MM.1S (cell line): ENCODE data around the gene HAUS7.

Experiments used
- EZH2 ChIP-seq: fragments of 300-600 bp; sonication (generic); optimal IDR thresholded peaks from 2 replicates; pipeline ENCODE3; 2017; ENCODE audit warnings: low read depth, mild to moderate bottlenecking, antibody characterized with exemption, low read length, mixed read lengths
- TF ChIP-seq, protein P1 (sequence below): fragments of 300-600 bp; sonication (generic); IDR thresholded peaks from 2 replicates; pipeline ENCODE4 v1.5.1; 2016; ENCODE audit warnings: antibody characterized with exemption, low read length, mixed read lengths

DNA sequence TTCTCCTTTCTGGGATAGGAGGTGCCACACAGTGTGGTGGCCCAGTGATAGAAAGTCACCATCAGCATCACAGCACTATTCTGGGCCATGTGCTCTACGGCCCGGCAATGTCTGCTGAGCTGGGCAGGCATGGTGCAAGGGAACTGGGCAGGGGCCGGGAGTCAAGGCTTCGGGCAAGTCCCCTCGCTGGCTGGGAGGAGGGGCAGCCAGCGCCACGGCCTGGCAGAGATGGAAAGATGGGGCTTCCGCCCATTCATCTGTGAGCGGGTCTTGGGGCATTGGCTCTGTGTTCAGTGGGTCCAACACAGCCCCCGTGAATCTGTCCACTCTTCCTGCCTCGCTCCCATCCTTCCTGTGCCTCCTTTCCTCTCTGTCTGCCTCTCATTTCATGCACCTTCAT, 40.0 kb upstream of the HAUS7 start:
- TF ChIP-seq, protein P1, sequence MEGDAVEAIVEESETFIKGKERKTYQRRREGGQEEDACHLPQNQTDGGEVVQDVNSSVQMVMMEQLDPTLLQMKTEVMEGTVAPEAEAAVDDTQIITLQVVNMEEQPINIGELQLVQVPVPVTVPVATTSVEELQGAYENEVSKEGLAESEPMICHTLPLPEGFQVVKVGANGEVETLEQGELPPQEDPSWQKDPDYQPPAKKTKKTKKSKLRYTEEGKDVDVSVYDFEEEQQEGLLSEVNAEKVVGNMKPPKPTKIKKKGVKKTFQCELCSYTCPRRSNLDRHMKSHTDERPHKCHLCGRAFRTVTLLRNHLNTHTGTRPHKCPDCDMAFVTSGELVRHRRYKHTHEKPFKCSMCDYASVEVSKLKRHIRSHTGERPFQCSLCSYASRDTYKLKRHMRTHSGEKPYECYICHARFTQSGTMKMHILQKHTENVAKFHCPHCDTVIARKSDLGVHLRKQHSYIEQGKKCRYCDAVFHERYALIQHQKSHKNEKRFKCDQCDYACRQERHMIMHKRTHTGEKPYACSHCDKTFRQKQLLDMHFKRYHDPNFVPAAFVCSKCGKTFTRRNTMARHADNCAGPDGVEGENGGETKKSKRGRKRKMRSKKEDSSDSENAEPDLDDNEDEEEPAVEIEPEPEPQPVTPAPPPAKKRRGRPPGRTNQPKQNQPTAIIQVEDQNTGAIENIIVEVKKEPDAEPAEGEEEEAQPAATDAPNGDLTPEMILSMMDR = no peak
- TF ChIP-seq EZH2 = no peak
